22Rv1 (cell line): ENCODE data around the gene ISLR2.

Source experiments
- H3K27ac ChIP-seq: fragments of 450-650 bp; 2 replicates; pipeline ENCODE4 v1.5.1; 2017
- CTCF ChIP-seq: fragments of 450-650 bp; IDR thresholded peaks from 2 replicates; pipeline ENCODE4 v1.5.1; 2017; ENCODE audit warnings: mild to moderate bottlenecking
- ZFX ChIP-seq: fragments of 450-650 bp; IDR thresholded peaks from 2 replicates; pipeline ENCODE4 v1.6.1; 2017; ENCODE audit warnings: antibody characterized with exemption, borderline replicate concordance

ISLR2 gene

GRCh38 chr15:74172701-74173379, 42.5 kb downstream of the ISLR2 start:
- H3K27ac ChIP-seq: no peak overlapping the region
- TF ChIP-seq ZFX (no peak), CTCF (no peak)

GRCh38 chr15:74173380-74174218, 43.2 kb downstream of the ISLR2 start, which contains the start of gene ISLR:
ISLR (plus strand) TSS chr15:74173710; CDS start chr15:74174859, 1,149 bp downstream.
- TF ChIP-seq CTCF (no peak), ZFX (no peak)
- no peak within 1 kb of the TSS for H3K27ac ChIP-seq

- TF ChIP-seq CTCF (no peak), ZFX (no peak)
- H3K27ac ChIP-seq: no peak overlapping the region
These were observed 44.0 kb downstream of the ISLR2 start for GRCh38 chr15:74174219-74174957.

- H3K27ac ChIP-seq: no peak overlapping the region
- no peak for TF ChIP-seq ZFX
- no peak for TF ChIP-seq CTCF
These were observed 44.5 kb downstream of the ISLR2 start for GRCh38 chr15:74174958-74175253.

GRCh38 chr15:74175271-74176191, 45.1 kb downstream of the ISLR2 start:
- TF ChIP-seq CTCF (no peak), ZFX (no peak)
- H3K27ac ChIP-seq: no peak overlapping the region

- H3K27ac ChIP-seq: no peak overlapping the region
- TF ChIP-seq CTCF (no peak), ZFX (no peak)
These were observed 46.2 kb downstream of the ISLR2 start for GRCh38 chr15:74176262-74177214.
